Thymus (tissue), 11 donors: ENCODE results near the gene EXOC6B. TPM values are rescaled to one million over a fixed set of nuclear protein-coding genes. Genes with fewer than 3 reads are reported as not detected.
A peak's percentile ranks its signal among the peaks of the same experiment; 100 is the strongest.

ENCODE experiments used
- DNase-seq, 9 donors: peaks; one replicate each; pipeline ENCODE4 v3.0.0-alpha.2; 2013; ENCODE audit warnings: low spot score in 9 of 9, low read depth in 6 of 9, missing footprints in 1 of 9
- H3K27ac ChIP-seq, 2 donors: one replicate each; pipeline ENCODE4 v1.5.1; 2013; ENCODE audit warnings: control low read depth in 1 of 2, low read depth in 1 of 2, low read length in 1 of 2, mild to moderate bottlenecking in 1 of 2, moderate library complexity in 1 of 2
- H3K27me3 ChIP-seq, 2 donors: one replicate each; pipeline ENCODE4 v1.5.1; 2013; ENCODE audit warnings: low read length in 1 of 2; ENCODE audit not compliant: control insufficient read depth in 2 of 2, insufficient read depth in 1 of 2
- H3K36me3 ChIP-seq, 2 donors: one replicate each; pipeline ENCODE4 v1.5.1; 2013; ENCODE audit warnings: low read length in 1 of 2, mild to moderate bottlenecking in 1 of 2, moderate library complexity in 1 of 2; ENCODE audit not compliant: control insufficient read depth in 2 of 2, insufficient read depth in 2 of 2
- H3K4me1 ChIP-seq, 2 donors: one replicate each; pipeline ENCODE4 v1.5.1; 2013; ENCODE audit warnings: low read length in 2 of 2; ENCODE audit not compliant: control insufficient read depth in 2 of 2, insufficient read depth in 2 of 2
- H3K4me3 ChIP-seq, 2 donors: one replicate each; pipeline ENCODE4 v1.5.1; 2013; ENCODE audit warnings: low read length in 2 of 2, control low read depth in 1 of 2, mild to moderate bottlenecking in 1 of 2
- H3K9me3 ChIP-seq, 2 donors: one replicate each; pipeline ENCODE4 v1.5.1; 2013; ENCODE audit warnings: low read length in 1 of 2, mild to moderate bottlenecking in 1 of 2; ENCODE audit not compliant: control insufficient read depth in 2 of 2, insufficient read depth in 1 of 2
- WGBS: extraction: QIAGEN DNeasy Blood & Tissue Kit; methylation state at CpG from one replicate; pipeline ENCODE4 v1.1.7; 2013; 5-methylcytosine and 5-hydroxymethylcytosine counted together
- polyA plus RNA-seq: library from polyadenylated mRNA; stranded (reverse); fragments of 200-250 nt; gene quantifications from one replicate; pipeline ENCODE4 v1.2.3, GENCODE V29; 2013
- total RNA-seq: library from RNA; stranded (reverse); fragments of 120-200 nt; gene quantifications from one replicate; pipeline ENCODE4 v1.2.4, GENCODE V29; 2013
- donor health status: healthy.

The EXOC6B gene
- total and polyA plus RNA-seq, 2 donors = 5.0 to 6.2 TPM

- Histone ChIP-seq H3K4me3 (no peak overlapping the region), H3K27me3 (peaks cover 3 to 24% of the 10 kb centered on the region in 2 donors), H3K4me1 (no peaks in the 10 kb centered on the region), H3K27ac (no peak overlapping the region), H3K36me3 (no peaks in the 10 kb centered on the region), H3K9me3 (no peaks in the 10 kb centered on the region)
- no peak for DNase-seq
- 96% methylated on average over 5 of the region's 5 CpGs for WGBS
Observed at GRCh38 chr2:72155737-72156136, 670.1 kb downstream of the EXOC6B start.

- peaks cover 9 to 30% of the 10 kb centered on the region in 2 donors for H3K27me3 ChIP-seq
- H3K27ac ChIP-seq = no peak overlapping the region
- DNase-seq = no peak
- no peak overlapping the region for H3K4me3 ChIP-seq
- H3K4me1 ChIP-seq = no peaks in the 10 kb centered on the region
- H3K9me3 ChIP-seq = no peaks in the 10 kb centered on the region
- no peaks in the 10 kb centered on the region for H3K36me3 ChIP-seq
- WGBS = 95% methylated on average over 3 of the region's 3 CpGs
Observed at GRCh38 chr2:72155151-72155550, 670.7 kb downstream of the EXOC6B start.

- Histone ChIP-seq H3K9me3 (no peaks in the 10 kb centered on the region), H3K36me3 (no peaks in the 10 kb centered on the region), H3K4me3 (no peak overlapping the region), H3K4me1 (no peaks in the 10 kb centered on the region), H3K27ac (no peak overlapping the region), H3K27me3 (peaks cover 16 to 37% of the 10 kb centered on the region in 2 donors)
- DNase-seq = no peak
- WGBS = 90% methylated on average over 16 of the region's 16 CpGs
Observed at GRCh38 chr2:72154386-72154975, 671.4 kb downstream of the EXOC6B start.

GRCh38 chr2:72153924-72154323, 671.9 kb downstream of the EXOC6B start:
- H3K27me3 ChIP-seq = peaks cover 21 to 42% of the 10 kb centered on the region in 2 donors

GRCh38 chr2:72153026-72153791, 672.6 kb downstream of the EXOC6B start:
- Histone ChIP-seq H3K4me1 (no peaks in the 10 kb centered on the region), H3K4me3 (no peak overlapping the region), H3K36me3 (no peaks in the 10 kb centered on the region), H3K9me3 (no peaks in the 10 kb centered on the region), H3K27ac (no peak overlapping the region), H3K27me3 (peaks cover 28 to 47% of the 10 kb centered on the region in 2 donors)
- no peak for DNase-seq
- WGBS = 87% methylated on average over 18 of the region's 18 CpGs

More at GRCh38 chr2:72153924-72154323, 671.9 kb downstream of the EXOC6B start:
- Histone ChIP-seq H3K9me3 (no peaks in the 10 kb centered on the region), H3K36me3 (no peaks in the 10 kb centered on the region), H3K4me3 (no peak overlapping the region), H3K4me1 (no peaks in the 10 kb centered on the region), H3K27ac (no peak overlapping the region)
- no peak for DNase-seq
- WGBS = 93% methylated on average over 5 of the region's 5 CpGs

GRCh38 chr2:72150861-72151356, 674.9 kb downstream of the EXOC6B start:
- Histone ChIP-seq H3K9me3 (peaks cover 8 to 14% of the 10 kb centered on the region in 2 donors), H3K4me1 (no peaks in the 10 kb centered on the region), H3K36me3 (no peaks in the 10 kb centered on the region), H3K27me3 (peaks cover 51 to 70% of the 10 kb centered on the region in 2 donors), H3K4me3 (no peak overlapping the region), H3K27ac (no peak overlapping the region)
- 70% methylated on average over 2 of the region's 2 CpGs for WGBS
- no peak for DNase-seq

GRCh38 chr2:72150157-72150860, 675.5 kb downstream of the EXOC6B start:
- no peak overlapping the region for H3K4me3 ChIP-seq
- DNase-seq = peak in 6 of 9 donors; percentile 9 to 49 (median 23)
- peaks cover 8 to 15% of the 10 kb centered on the region in 2 donors for H3K9me3 ChIP-seq
- H3K27me3 ChIP-seq = peaks cover 57 to 76% of the 10 kb centered on the region in 2 donors
- H3K36me3 ChIP-seq = no peaks in the 10 kb centered on the region
- no peak overlapping the region for H3K27ac ChIP-seq
- 7% methylated on average over 28 of the region's 28 CpGs for WGBS
- peaks cover 0 to 1% of the 10 kb centered on the region in 2 donors for H3K4me1 ChIP-seq

GRCh38 chr2:72149556-72150156, 676.2 kb downstream of the EXOC6B start:
- WGBS = 2% methylated on average over 45 of the region's 45 CpGs
- DNase-seq = no peak
- H3K4me1 ChIP-seq = peaks cover 0 to 3% of the 10 kb centered on the region in 2 donors

More at GRCh38 chr2:72149556-72150156, 676.2 kb downstream of the EXOC6B start:
- Histone ChIP-seq H3K9me3 (peaks cover 9 to 15% of the 10 kb centered on the region in 2 donors), H3K27me3 (peaks cover 64 to 83% of the 10 kb centered on the region in 2 donors), H3K4me3 (no peak overlapping the region), H3K36me3 (no peaks in the 10 kb centered on the region), H3K27ac (no peak overlapping the region)
